HUES6 (cell line): ENCODE measurements around the gene RAB4B.
A peak's percentile ranks its signal among the peaks of the same experiment; 100 is the strongest.
"Not testable (repeated sequence)": the region's sequence is repeated elsewhere in the genome, so short reads cannot be mapped to it uniquely, and the experiment has no call there.

Experiments used
- H3K27ac ChIP-seq: 2 replicates; pipeline ENCODE4 v1.7.0; 2013; ENCODE audit warnings: low read depth, mild to moderate bottlenecking, low read length, inconsistent platforms
- H3K27me3 ChIP-seq: 2 replicates; pipeline ENCODE4 v1.6.1; 2013; ENCODE audit warnings: low read length; ENCODE audit not compliant: control insufficient read depth, insufficient read depth
- H3K36me3 ChIP-seq: 2 replicates; pipeline ENCODE4 v1.6.1; 2013; ENCODE audit warnings: low read length; ENCODE audit not compliant: control insufficient read depth, insufficient read depth
- H3K4me1 ChIP-seq: 2 replicates; pipeline ENCODE4 v1.6.1; 2013; ENCODE audit warnings: low read length; ENCODE audit not compliant: control insufficient read depth, insufficient read depth
- H3K4me3 ChIP-seq: 2 replicates; pipeline ENCODE4 v1.5.1; 2013; ENCODE audit warnings: low read depth, low read length
- H3K9ac ChIP-seq: one replicate; pipeline ENCODE4 v1.6.1; 2013; ENCODE audit warnings: mild to moderate bottlenecking, low read length
- H3K9me3 ChIP-seq: 2 replicates; pipeline ENCODE4 v1.6.1; 2013; ENCODE audit warnings: low read depth, low read length; ENCODE audit not compliant: control insufficient read depth, insufficient read depth

Gene RAB4B

DNA sequence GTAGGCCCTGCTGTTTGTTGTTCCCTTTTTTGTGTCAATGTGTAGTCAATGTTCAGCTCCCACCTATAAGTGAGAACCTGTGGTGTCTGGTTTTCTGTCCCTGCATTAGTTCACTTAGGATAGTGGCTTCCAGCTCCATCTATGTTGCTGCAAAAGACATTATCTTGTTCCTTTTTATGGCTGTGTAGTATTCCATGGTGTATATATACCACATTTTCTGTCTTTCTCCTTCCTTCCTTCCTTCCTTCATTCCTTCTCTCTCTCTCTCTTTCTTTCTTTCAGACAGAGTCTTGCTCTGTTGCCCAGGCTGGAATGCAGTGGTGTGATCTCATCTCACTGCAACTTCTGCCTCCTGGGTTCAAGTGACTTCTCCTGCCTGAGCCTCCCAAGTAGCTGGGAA is 51.2 kb downstream of the RAB4B start:
- H3K27ac ChIP-seq: no peak overlapping the region
- no peak overlapping the region for H3K4me3 ChIP-seq
- H3K4me1 ChIP-seq: peaks cover 2% of the 10 kb centered on the region; the same call in 1 of the 2 replicates
- no peaks in the 10 kb centered on the region for H3K36me3 ChIP-seq
- no peaks in the 10 kb centered on the region for H3K9me3 ChIP-seq
- H3K27me3 ChIP-seq: no peaks in the 10 kb centered on the region
- no peak overlapping the region for H3K9ac ChIP-seq

DNA sequence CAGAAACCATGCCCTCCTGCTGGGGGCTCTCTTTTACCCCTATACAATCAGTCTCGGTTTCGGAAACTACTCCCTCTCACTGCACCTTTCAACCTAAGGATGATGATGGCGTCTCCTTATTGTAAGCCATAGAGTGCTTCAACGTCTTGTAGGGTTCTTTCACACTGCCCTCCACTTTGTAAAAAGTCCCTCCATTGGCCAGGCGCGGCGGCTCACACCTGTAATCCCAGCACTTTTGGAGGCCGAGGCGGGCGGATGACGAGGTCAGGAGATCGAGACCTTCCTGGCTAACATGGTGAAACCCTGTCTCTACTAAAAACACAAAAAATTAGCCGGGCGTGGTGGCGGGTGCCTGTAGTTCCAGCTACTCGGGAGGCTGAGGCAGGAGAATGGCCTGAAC is 52.7 kb downstream of the RAB4B start:
- not testable (repeated sequence) for H3K9ac ChIP-seq, H3K27ac ChIP-seq, H3K27me3 ChIP-seq, H3K4me1 ChIP-seq, H3K4me3 ChIP-seq, H3K9me3 ChIP-seq, H3K36me3 ChIP-seq

DNA sequence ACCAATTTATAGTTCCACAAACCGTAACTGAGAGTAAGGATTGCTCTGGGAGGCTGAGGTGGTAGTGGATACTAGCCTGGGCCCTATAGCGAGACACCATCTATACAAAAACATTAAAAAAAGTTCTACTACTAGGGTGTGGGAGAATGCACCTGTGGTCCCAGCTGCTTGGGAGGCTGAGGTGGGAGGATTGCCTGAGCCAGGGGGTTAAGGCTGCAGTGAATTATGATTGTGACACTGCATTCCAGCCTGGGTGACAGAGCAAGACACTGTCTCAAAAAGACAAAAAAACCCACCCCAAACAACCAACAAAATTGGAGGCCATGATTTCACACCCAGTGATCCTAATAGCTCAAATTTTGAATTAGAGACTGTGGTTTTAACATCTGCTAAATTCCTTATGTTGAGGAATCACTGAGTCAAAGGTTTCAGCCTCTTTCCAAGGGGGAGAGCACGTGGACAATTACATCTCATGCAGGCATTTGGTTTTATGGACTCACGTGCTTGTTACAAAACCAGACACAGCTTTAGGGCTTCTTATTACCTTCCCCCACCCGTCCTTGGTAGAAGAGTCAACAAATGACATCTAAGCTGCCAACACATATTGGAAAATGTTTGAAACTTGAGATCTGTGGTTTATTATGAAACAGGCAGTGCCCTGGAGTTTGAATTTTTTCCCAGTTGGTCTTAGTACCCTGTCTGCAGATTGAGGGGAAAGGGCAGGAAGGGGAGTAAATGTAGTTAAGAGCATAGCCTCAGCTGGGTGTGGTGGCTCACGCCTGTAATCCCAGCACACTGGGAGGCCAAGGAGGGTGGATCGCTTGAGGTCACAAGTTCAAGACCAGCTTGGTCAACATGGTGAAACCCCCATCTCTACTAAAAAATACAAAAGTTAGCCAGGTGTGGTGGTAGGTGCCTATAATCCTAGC is 53.7 kb downstream of the RAB4B start:
- Histone ChIP-seq H3K9me3 (no peaks in the 10 kb centered on the region), H3K36me3 (no peaks in the 10 kb centered on the region), H3K27me3 (no peaks in the 10 kb centered on the region), H3K9ac (no peak overlapping the region), H3K4me1 (no peaks in the 10 kb centered on the region), H3K27ac (no peak overlapping the region), H3K4me3 (no peak overlapping the region)

DNA sequence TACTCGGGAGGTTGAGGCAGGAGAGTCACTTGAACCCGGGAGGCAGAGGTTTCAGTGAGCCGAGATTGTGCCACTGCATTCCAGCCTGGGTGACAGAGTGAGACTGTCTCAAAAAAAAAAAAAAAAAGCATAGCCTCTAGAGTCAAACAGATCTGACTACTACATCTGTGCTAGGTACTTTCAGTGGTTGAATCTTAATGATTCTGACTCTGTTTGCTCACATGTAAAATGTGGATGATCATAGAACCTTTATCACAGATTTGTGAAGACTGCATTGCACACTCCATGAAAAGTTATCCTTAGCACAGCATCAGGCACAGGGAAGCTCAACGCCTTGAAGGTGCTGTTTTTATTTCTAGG is 54.4 kb downstream of the RAB4B start:
- not testable (repeated sequence) for H3K36me3 ChIP-seq, H3K4me3 ChIP-seq, H3K4me1 ChIP-seq, H3K27me3 ChIP-seq, H3K9me3 ChIP-seq, H3K9ac ChIP-seq, H3K27ac ChIP-seq

DNA sequence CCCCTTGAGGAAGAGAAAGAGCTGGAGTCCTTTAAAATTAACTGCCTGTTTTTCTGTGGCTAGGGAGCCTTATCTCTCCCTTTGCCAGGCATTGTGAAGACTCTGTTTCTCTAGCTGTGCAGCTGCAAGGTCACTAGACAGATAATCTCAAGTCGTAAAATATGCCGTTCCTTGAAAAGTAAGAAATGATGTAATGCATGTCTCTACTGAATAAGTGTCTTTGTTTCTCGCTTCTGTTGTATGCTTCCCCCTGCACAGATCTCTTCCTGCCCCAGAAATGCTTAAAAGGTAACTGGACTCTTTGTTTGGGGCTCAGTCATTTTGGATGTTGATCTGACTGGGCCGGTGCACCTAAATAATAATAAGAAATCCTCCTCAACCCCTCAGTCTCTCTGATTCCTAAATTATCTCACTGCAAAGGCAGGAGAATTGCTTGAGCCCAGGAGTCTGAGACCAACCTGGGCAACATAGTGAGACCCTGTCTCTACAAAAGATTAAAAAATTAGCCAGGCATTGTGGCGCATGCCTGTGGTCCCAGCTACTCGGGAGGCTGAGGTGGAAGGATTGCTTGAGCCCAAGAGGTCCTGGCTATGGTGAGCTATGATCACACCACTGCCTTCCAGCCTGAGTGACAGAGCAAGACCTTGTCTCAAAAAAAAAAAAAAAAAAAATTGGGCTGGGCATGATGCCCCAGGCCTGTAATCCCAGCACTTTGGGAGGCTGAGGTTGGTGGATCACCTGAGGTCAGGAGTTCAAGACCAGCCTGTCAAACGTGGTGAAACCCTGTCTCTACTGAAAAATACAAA is 55.9 kb downstream of the RAB4B start:
- H3K4me3 ChIP-seq, H3K9ac ChIP-seq, H3K36me3 ChIP-seq, H3K4me1 ChIP-seq, H3K27ac ChIP-seq, H3K9me3 ChIP-seq, H3K27me3 ChIP-seq: not testable (repeated sequence)

DNA sequence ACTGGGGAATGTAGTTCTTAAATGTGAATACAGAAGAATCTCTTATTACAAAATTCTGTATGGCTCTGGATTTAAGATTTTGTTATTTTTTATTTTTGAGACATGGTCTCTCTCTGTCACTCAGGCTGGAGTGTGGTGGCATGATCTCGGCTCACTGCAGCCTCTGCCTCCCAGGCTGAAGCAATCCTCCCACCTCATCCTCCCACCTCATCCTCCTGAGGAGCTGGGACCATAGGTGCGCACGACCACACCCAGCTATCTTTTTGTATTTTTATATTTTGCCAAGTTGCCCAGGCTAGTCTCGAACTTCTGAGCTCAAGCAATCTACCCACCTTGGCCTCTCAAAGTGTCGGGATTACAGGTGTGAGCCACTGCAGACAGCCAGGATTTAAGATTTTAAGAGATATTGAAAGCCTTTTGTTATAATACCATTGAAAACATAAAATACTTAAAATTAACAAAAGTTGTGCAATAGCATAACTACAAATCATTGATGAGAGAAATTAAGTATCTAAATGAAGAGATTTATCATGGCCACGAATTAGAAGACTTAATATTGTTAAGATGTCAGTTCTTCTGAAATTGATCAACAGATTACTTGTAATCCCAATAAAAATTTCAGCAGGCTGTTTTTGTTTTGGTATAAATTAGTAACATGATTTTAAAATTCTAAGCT is 58.8 kb downstream of the RAB4B start:
- H3K27me3 ChIP-seq: no peaks in the 10 kb centered on the region
- H3K9me3 ChIP-seq: no peaks in the 10 kb centered on the region
- no peak overlapping the region for H3K4me3 ChIP-seq
- H3K4me1 ChIP-seq: no peaks in the 10 kb centered on the region
- H3K36me3 ChIP-seq: no peaks in the 10 kb centered on the region
- H3K9ac ChIP-seq: no peak overlapping the region
- no peak overlapping the region for H3K27ac ChIP-seq

DNA sequence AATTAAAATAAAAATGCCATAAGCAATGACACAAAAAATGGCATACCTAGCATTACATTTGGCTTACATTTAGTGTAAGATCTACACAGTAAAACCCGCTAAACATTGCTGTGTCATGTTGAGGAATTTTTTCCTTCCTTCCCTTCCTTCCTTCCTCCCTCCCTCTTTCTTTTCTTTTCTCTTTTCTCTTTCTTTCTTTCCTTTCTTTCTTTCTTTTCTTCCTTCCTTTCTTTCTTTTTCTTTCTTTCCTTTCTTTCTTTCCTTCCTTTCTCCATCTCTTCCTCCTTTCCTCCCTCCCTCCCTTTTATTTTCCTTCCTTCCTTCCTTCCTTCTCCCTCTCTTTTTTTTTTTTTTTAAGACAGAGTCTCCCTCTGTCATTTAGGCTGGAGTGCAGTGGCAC is 60.4 kb downstream of the RAB4B start:
- H3K9me3 ChIP-seq, H3K36me3 ChIP-seq, H3K9ac ChIP-seq, H3K27me3 ChIP-seq, H3K4me3 ChIP-seq, H3K27ac ChIP-seq, H3K4me1 ChIP-seq: not testable (repeated sequence)

DNA sequence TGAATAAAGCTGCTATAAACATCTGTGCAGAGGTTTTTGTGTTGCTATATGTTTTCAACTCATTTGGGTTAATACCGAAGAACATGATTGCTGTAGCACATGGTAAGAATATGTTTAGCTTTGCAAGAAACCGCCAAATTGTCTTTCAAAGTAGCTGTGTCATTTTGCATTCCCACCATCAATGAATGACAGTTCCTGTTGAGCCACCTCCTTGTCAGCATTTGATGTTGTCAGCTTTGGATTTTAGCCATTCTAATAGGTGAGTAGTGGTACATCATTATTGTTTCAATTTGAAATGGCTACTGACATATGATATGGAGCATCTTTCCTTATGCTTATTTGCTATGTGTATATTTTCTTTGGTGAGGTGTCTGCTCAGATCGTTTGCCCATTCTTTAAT is 64.0 kb downstream of the RAB4B start:
- H3K4me3 ChIP-seq, H3K9me3 ChIP-seq, H3K36me3 ChIP-seq, H3K4me1 ChIP-seq, H3K9ac ChIP-seq, H3K27ac ChIP-seq: not testable (repeated sequence)
- H3K27me3 ChIP-seq: peaks cover 23% of the 10 kb centered on the region; the same call in 1 of the 2 replicates

DNA sequence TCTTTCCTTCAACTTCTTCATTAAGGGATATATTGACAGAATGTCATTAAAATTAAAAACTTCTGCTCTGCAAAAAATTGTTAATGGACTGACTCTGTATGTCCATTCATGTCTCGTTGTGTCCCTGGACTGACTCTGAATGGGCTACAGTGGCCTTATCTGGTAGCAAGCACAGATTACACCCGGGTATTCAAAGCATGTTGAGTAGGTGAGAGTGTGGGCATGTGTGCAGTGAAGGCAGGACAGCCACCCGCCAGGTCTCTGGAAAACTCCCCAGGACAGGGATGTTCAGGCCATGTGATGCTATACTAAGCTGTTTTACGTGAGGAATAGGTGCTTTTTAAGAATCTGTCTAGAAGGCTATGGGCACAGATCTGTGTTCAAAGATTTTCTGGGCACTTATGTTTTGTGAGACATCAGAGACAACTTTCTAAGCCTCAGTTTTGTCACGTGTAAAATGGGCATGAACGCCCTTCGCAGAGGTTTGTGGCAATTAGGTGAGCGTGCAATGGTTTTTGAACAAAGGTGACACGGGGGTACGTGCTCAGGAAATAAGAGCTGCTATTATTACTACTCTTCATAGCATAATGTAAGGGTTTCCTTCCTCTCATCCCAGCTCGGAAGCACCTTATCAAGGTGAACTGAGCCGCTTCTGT is 65.1 kb downstream of the RAB4B start:
- H3K9me3 ChIP-seq, H3K27ac ChIP-seq: not testable (repeated sequence)

DNA sequence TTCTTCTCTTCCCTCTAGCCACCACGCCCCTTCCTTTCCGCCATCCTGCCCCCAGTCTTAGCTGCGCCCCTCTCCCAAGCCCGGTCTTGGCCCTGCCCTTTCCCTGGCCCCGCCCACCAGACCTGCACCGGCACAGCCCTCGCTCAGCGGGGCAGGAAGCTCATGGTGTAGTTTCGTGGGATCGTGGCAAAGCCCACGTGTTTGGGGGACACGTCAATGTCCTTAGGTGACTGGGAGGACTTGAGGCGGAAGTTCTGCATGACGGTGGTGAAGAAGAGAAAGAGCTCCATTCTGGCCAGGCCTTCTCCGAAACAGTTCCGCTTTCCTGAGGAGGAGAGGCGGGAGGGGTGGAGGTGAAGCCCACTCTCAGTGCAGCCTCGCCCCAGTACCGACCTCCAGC is 65.6 kb downstream of the RAB4B start:
- not testable (repeated sequence) for H3K9me3 ChIP-seq, H3K27ac ChIP-seq, H3K9ac ChIP-seq, H3K4me1 ChIP-seq, H3K36me3 ChIP-seq
- peaks cover 38% of the 10 kb centered on the region for H3K27me3 ChIP-seq
- H3K4me3 ChIP-seq: peak overlapping the region; percentile 53

More for the DNA sequence above, 65.1 kb downstream of the RAB4B start:
- not testable (repeated sequence) for H3K36me3 ChIP-seq, H3K9ac ChIP-seq, H3K4me1 ChIP-seq
- peak overlapping the region; percentile 53 for H3K4me3 ChIP-seq
- H3K27me3 ChIP-seq: peaks cover 33% of the 10 kb centered on the region
